NCI-H82 (cell line): ENCODE results near the gene LYRM9.
A peak's percentile ranks its signal among the peaks of the same experiment; 100 is the strongest.
"Not testable (repeated sequence)": the region's sequence is repeated elsewhere in the genome, so short reads cannot be mapped to it uniquely, and the experiment has no call there.

Experiments
- DNase-seq: peaks from one replicate; lab custom pipeline; 2025; lab: John Stamatoyannopoulos, UW

Gene LYRM9

DNA sequence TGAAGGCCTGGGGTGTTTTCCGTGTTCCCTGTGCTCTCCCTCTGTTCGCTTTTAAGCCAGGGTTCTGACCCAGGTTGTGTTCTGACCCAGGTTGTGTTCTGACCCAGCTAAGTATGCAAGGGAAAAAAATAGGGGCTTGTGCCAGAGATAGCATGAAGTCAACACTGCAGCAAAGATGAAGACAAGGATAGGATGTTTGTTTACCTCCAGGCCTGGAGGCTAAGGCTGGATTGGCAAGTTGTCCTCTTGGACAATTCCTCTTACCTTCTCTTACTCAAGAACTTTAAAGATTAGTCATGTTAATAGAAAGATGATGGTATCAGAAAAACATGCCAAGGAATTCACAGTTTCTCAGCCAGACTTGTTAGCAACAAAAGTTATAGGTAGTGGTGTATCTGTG, 19.4 kb downstream of the LYRM9 start:
- DNase-seq, result no peak

DNA sequence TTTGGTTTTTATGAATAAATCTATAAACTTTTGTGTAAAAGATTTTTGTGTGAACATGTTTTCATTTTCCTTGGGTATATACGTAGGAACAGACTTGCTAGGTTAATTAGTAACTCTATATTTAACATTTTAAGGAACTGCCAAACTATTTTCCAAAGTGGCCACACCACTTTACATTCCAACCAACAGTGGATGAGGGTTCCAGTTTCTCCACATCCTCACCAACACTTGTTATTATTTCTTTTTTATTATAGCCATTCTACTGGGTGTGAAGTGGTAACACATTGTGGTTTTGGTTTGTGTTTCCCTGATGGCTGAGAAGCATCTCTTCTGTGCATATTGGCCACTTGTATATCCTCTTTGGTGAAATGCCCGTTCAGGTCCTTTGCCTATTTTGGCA, 20.0 kb downstream of the LYRM9 start:
- DNase-seq, result no peak

DNA sequence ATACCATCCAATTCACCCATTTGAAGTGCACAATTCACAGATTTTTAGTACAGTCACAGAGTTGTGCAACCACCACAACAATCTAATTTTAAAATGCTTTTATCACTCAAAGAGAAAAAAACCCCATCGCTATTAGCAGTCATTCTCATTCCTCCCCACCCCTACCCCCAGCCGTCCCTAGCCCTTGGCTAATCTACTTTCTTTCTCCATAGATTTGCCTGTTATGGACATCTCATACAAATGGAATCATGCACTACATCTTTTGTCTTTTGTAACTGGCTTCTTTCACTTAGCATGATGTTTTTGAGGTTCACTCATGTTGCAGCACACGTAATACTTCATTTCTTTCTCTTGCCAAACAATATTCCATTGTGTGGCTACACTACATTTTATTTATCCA, 20.4 kb downstream of the LYRM9 start:
- no peak for DNase-seq

DNA sequence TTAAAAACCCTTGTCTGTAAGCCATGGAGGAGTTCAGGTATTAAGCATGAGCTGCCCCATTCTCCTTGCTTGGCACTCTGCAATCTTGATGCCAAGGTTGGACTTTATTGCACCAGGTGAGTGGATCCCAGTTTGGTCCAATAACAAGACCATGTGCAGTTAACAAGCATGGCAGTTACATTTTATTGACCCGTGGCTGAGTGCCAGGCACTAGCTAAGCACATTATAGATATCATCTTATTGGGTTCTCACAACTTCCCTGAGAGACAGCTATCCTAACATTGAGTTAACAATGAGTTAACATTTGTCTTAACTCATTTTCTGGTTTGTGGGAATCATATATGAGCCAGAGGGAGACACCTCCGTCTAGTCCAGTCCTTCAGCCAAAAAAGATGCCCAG, 21.8 kb downstream of the LYRM9 start:
- DNase-seq, result peak; percentile 26

DNA sequence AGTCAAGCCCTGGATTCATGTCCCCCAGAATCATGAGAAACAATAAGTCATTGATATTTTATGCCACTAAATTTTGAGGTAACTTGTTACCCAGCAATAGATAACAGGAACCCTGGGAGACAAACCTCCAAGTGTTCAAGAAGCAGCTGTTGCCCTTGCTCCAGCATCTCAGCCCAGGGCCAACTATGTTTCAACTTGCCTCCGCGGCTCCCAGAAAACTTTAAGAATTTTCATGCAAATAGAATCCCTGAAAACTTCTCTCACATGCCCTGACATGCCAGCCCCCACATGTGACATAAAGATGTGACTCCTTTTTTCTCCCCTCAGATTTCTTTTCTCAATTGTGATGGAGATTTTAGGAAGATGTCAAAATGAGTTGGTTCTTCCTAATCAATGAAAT, 22.8 kb downstream of the LYRM9 start:
- no peak for DNase-seq

DNA sequence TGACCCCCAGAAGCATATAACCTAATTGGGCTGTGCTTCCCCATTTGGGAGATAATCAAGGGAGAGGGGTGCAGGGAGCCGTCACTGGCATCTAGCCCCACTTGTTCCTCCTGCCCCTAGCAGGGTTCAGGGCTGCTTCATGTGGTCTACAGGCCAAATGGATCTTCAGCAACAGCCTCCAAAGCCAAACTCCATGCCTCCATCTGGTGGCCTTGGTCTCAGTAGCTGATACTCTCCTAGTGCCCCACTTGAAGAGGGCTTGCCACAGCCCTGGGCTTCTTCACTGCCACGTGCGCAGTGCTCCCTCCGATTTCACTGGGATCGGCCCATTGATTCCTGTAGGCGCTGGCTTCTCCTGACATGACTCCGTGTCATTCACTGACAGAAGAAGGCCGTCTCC, 24.6 kb downstream of the LYRM9 start:
- DNase-seq, result peak; percentile 23

DNA sequence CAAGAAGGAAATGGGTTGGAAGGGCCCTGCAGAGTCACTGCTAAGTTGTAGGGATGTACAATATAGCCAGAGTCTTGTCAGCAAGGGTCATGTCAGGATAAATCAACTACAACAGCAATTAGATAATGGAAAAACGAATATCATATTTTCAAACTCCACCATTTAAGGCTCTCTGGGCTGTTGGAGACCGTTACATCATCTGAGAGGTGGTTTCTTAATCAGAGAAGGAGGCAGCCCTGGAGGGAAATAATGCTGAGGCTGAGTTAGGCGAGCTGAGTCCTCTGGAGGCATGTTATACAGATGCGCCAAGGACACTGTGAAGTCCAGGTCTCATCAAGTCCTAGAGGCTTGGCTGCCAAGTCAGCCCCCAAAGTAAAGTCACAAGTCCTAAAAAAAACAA, 30.3 kb downstream of the LYRM9 start:
- DNase-seq, result no peak

DNA sequence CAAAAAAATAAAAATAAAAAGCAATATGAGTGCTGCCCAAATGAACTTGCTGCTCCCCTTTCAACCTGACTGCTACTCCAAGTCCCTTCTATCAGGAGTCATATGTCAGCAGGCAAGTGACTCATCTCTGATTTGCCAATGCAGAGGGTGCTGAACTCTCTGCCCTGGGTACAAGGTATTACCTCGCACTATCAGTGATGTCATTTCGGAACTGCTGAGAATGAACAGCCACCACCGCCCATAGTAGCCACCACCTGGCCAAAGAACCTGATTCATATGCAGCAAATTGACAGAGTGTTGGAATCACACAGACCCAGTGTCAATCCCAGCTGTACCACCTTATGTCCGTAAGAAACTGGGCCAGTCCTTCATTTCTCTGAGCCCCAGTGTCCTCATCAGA, 31.2 kb downstream of the LYRM9 start:
- DNase-seq, result no peak

DNA sequence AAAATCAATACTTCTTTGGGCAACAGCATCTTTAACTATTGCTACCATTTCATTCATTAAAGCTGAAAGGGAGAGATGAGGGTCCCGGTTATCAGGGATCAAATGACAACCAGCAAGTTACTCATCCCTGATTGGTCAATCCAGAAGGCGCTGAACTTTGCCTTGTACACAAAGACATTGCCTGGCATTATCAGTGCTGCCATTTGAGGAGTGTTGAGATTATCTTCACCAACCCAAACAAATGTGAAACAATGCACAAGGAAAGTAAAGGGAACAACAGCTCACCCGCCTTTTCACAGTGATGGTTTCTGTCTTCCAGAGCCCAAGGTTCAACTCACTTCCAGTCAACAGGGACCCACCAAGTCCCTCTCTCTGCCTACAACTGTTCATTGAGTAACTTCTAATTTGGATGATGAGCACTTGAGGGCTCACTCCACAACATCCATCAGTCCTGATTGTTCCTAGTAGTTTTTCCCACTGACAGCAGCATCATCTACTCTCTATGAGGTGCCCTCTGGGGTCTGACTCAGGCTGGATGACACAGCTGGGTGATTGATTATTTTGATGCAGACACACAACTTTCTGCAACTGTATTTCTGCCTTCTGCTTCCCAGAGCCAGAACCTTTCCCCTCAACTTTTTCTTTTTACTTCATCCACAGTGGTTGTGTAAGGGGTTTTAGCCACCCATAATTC, 32.0 kb downstream of the LYRM9 start:
- no peak for DNase-seq

DNA sequence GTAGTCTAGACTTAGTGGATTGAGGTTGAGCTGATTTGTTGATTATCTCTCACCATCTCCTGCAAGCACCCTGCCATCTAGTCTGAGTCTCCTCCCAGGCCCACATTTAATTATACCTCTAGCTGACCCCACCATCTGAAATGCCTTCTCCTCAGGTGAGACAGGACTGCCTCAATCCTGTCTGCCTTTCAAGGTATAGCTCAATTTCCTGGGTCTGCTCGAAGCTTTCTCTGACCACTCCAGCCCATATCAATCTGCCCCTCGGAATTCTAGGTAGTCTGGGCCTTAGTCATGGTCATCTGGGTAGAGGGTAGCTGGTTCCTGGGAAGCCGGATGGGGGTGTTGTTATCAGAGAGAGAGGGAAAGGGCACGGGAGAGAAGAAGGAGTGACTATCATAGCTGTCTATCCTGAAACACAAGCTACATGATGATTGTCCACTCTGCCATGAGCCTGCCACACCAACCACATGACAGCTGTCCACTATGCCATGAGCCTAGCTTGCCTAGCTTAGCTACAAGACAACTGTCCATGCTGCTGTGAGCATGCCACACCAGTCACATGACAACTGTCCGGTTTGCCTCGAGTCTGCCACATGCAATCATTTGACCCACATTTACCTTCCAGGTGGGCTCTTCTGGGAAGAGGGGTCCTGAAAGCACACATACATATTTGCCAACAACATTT, 34.4 kb downstream of the LYRM9 start:
- no peak for DNase-seq

DNA sequence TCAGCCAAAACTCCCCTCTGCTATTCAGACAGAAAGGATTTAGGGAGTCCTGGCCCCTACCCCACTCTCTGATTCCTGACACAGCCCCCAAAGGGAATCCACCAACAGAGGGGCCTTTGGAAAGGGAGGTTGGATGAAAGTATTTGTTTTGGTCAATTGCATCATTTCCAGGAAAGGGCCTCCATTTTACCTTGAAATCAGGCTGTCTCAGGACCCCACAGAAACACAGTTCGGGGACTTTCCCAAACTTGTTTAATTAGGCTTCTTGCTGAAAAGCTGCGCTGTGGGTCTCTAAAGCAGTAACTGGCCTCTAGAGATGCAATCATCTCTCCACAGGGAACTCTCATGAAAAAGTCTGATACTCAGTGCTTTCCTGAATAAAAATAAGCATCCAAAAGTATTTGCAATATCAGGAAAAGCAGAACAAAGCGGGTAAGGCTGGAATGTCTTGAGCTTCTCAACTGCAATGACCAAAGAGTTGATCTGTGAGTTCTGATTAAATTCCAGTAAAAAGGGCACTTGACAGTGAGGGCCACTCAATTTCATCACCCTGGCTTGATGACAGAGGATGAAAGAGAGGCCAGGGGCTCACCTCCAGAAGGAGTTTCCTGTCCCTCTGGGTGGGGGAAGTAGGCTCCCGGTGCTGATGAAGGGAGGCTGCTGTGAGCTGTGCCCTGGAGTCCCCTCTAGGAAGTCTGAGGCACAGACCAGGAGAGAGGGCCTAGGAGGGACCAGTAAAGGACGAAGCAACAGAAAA, 36.3 kb downstream of the LYRM9 start:
- DNase-seq, result no peak

DNA sequence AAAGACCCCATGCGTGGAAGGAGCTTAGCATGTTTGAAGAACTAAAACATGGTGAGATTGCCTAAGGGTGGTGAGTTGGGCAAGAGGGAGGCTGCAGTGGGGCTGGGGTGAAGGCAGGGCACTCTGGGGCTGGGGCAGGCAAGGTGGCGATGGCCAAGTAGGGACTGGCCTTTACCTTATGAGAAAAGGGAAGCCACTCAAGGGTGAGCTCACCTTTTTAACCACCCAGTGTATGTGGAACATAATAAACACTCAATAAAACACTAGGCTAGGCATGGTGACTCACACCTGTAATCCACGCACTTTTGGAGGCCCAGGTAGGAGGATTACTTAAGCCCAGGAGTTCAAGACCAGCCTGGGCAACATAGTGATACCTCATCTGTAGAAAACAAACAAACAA, 37.7 kb downstream of the LYRM9 start:
- no peak for DNase-seq

DNA sequence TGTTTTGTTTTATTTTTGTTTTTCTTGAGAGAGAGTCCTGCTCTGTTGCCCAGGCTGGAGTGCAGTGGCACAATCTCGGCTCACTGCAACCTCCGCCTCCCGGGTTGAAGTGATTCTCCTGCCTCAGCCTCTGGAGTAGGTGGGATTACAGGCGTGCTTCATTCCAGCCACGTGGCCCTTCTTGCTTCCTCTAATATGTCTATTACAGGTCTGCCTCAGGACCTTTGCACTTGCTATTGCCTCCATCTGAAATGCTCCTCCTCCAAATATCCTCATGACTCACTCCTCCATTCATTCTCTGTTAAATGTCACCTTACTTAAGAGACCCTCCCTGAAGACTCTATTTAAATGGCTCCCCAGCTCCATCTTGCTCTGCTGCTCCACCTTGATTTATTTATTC, 39.0 kb downstream of the LYRM9 start:
- no peak for DNase-seq

DNA sequence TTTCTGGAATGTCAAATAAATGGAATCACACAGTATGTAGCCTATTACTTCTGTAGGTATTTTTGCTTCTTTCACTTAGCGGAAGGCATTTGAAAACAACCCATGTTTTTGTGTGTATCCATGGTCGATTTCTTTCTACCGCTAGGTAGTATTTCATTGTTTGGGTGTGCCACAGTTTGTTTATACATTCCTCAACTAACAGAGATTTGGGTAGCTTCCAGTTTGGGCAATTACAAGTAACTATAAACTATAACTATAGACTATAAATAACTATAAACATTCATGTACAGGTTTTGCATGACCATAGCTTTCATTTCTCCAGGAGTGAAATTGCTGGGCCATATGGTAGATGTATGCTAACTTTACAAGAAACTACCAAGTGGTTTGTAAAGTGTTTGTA, 40.1 kb downstream of the LYRM9 start:
- DNase-seq, result no peak

DNA sequence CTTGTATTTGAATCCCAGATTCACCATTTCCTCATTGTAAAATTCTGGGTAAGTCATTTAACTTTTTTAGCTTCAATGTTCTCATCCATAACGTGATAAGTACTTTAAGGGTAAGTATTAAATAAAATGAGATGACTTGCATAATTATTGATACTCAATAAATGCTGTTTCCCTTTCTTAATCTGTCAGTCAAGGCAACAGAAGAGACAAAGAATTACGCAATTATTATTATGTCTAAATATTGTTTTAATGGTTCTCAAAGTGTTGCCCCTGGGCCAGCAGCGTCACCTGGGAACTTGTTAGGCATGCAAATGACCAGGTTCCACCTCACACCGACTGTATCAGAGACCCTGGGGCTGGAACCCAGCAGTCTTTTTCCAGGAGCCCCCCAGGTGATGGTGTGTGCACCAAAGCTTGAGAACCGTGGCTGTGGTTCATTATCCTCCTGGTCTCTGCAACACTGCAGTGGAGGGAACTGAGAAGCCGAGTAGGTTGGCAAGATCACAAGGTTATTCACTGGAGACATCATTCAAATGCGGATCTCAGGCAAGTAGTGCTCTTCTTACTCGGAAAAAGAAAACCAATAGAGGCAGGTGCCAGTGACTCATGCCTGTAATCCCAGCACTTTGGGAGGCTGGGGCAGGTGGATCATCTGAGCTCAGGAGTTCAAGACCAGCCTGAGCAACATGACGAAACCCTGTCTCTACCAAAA, 43.5 kb downstream of the LYRM9 start:
- no peak for DNase-seq

DNA sequence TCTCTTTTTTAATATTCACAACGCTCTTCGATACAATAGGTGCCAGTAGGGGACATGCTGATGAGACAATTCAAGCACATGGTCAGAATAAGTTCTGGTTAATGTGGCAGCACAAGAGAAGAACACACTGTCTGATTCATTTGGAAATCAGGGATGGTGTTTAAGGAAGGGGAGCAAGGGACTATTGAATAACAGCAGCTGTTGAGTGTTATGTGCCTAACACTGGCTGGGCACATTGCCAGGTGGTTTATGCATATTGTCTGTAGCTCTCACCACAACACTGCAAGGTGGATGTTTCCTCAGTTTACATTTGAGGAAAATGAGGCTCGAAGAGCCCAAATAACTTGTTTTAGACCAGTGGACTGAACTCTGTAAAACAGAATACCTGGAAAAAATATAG, 44.2 kb downstream of the LYRM9 start:
- peak; percentile 82 for DNase-seq

DNA sequence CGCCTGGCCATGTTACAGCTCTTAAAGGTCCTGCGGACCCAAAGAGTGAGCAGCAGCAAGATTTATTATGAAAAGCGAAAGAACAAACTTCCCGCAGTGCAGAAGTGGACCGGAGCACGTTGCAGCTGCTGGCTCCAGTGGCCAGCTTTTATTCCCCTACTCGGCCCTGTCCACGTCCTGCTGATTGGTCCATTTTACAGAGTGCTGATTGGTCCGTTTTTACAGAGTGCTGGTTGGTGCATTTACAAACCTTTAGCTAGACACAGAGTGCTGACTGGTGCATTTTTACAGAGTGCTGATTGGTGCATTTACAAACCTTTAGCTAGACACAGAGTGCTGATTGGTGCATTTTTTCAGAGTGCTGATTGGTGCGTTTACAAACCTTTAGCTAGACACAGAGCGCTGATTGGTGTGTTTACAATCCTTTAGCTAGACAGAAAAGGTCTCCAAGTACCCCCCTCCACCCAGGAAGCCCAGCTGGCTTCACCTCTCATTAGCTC, 46.3 kb downstream of the LYRM9 start:
- DNase-seq, result not testable (repeated sequence)

DNA sequence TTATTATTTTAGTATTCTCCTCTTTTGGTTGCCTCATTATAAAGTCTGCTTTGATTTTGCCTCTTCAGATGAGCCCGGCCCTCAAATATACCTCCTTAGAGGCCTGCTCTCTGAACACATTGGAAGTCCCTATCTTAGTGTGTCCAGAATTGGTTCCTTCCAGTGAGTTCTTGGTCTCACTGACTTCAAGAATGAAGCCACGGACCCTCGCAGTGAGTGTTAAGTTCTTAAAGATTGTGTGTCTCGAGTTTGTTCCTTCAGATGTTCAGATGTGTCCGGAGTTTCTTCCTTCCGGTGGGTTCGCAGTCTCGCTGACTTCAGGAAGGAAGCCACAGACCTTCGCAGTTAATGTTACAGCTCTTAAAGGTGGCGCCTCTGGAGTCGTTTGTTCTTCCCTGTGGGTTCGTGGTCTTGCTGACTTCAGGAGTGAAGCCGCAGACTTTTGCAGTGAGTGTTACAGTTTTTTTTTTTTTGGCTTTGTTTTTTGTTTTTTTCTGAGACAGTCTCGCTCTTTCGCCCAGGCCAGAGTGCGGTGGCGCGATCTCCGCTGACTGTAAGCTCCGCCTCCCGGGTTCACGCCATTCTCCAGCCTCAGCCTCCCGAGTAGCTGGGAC, 47.0 kb downstream of the LYRM9 start:
- DNase-seq, result no peak

DNA sequence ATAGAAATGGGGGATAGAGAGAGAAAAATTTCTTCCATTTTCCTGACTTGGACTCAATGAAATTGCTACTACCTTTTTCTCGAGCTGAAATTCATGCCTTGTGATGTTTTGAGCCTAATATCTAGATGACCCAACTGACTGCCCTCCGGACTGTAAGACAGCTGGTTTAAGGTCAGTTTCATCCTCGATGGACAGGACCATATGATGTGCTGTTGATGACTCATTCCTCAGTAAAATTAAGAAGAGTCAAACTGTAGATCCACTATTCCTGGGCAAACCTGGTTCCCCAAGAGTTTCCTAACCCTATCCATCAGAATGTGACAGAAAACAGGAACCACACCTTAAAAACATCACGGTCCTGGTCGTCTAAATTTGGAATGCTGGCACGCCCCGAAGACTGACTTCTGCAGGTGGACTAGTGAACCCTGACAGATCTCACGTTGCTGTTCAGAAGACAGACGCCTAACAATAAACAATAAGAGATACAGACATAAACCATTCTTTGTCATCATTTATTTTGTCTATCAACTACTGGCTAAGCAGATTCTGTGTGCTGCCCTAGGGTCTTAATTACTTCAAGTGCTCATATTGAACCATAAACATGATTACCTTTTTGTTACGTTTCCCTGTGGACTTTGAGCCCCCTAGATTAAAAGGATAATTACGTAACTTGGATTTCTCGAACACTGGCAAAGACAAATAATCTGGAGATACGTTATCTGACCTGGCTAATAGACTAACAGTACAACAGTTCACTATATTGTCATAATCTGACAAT, 47.7 kb downstream of the LYRM9 start:
- DNase-seq, result no peak

DNA sequence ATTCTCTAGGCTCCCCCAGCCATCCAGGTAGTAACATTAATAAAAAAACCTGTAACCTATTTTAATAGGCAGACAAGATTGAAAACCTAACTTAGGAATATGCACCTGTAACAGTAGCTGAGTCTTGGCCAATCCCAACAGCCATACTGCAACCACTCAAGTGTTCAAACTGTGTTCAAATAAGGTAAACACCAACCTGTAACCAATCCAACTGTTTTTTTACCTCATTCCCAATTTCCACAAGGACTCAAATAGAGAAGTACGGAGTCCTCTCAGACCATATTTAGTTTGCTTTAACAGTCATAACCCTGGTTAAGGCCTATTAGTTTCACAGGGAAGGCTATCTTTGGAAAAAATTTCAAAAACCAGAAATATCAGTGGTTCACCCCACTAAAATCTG, 52.5 kb downstream of the LYRM9 start:
- DNase-seq, result no peak

DNA sequence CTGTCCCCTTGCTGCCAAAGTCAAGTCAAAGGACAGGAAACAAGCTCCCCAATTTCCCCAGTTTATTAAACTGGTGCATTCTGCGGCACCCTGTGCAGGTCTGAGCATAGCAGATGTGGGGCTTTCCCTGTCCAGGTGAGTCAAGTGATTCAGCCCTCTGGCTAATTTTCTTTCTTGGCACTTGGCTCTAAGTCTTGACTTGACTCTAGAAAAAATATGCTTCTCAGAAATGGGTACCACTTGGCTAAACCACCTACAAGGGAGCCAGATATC, 52.8 kb downstream of the LYRM9 start:
- DNase-seq, result not testable (repeated sequence)
